Fibroblast of lung (primary cell): Measurements from ENCODE around the gene PLCH2. TPM values are rescaled to one million over a fixed set of nuclear protein-coding genes. Genes with fewer than 3 reads are reported as not detected.

Experiments
- DNase-seq, 2 donors: peaks; one replicate each; pipeline versions ENCODE4 v3.0.0 to v3.0.0-alpha.2; 2010; ENCODE audit warnings: low read depth in 2 of 2
- H2AFZ ChIP-seq: 2 replicates; pipeline ENCODE4 v1.5.1; 2012; ENCODE audit warnings: low read length, control low read depth, inconsistent platforms
- H3K27ac ChIP-seq: 2 replicates; pipeline ENCODE4 v1.5.1; 2011; ENCODE audit warnings: low read length, control low read depth; ENCODE audit not compliant: insufficient read depth
- H3K27me3 ChIP-seq: 2 replicates; pipeline ENCODE4 v1.5.1; 2011; ENCODE audit warnings: mild to moderate bottlenecking, low read length; ENCODE audit not compliant: control insufficient read depth, insufficient read depth
- H3K36me3 ChIP-seq: 2 replicates; pipeline ENCODE4 v1.5.1; 2011; ENCODE audit warnings: low read length; ENCODE audit not compliant: control insufficient read depth, insufficient read depth
- H3K4me1 ChIP-seq: 2 replicates; pipeline ENCODE4 v1.5.1; 2011; ENCODE audit warnings: low read length; ENCODE audit not compliant: control insufficient read depth, insufficient read depth; ENCODE audit errors: extremely low read depth
- H3K4me2 ChIP-seq: 2 replicates; pipeline ENCODE4 v1.5.1; 2011; ENCODE audit warnings: low read length, control low read depth; ENCODE audit not compliant: insufficient read depth; ENCODE audit errors: extremely low read depth
- H3K4me3 ChIP-seq, 4 experiments: fragments of 200-600 bp in 1 of 4; sonication (generic) in 1 of 4; replicated peaks in 1 of 4; 2 replicates each; pipeline ENCODE4 v1.5.1; 2011 to 2016; ENCODE audit warnings: low read length in 4 of 4, low read depth in 3 of 4, mild to moderate bottlenecking in 3 of 4, control low read depth in 2 of 4, inconsistent platforms in 1 of 4, mixed read lengths in 1 of 4; ENCODE audit not compliant: insufficient read depth in 1 of 4; ENCODE audit errors: control extremely low read depth in 1 of 4
- H3K79me2 ChIP-seq: 2 replicates; pipeline ENCODE4 v1.5.1; 2012; ENCODE audit warnings: mild to moderate bottlenecking, low read length, inconsistent platforms; ENCODE audit not compliant: control insufficient read depth, insufficient read depth
- H3K9ac ChIP-seq: 2 replicates; pipeline ENCODE4 v1.5.1; 2011; ENCODE audit warnings: mild to moderate bottlenecking, low read length, control low read depth; ENCODE audit not compliant: insufficient read depth
- H3K9me3 ChIP-seq: 2 replicates; pipeline ENCODE4 v1.5.1; 2012; ENCODE audit warnings: low read depth, low read length; ENCODE audit not compliant: control insufficient read depth, insufficient read depth
- H4K20me1 ChIP-seq: 2 replicates; pipeline ENCODE4 v1.5.1; 2011; ENCODE audit warnings: low read length; ENCODE audit not compliant: control insufficient read depth, insufficient read depth; ENCODE audit errors: extremely low read depth
- CTCF ChIP-seq, 2 donors: IDR thresholded peaks in 1 of 2; conservative IDR thresholded peaks in 1 of 2; 1 replicate in 1 of 2; 2 replicates in 1 of 2; pipeline ENCODE4 v1.5.1; 2011 to 2012; ENCODE audit warnings: low read length in 2 of 2, control low read depth in 1 of 2, inconsistent platforms in 1 of 2, low read depth in 1 of 2, mild to moderate bottlenecking in 1 of 2
- EZH2 ChIP-seq: IDR thresholded peaks from 2 replicates; pipeline ENCODE4 v1.5.1; 2012; ENCODE audit warnings: low read length, control low read depth, mild to moderate bottlenecking; ENCODE audit errors: missing control alignments
- polyA plus RNA-seq, 2 donors: library from polyadenylated mRNA; depleted of rRNA in 1 of 2; stranded (reverse) in 1 of 2; unstranded in 1 of 2; fragments of >200 nt; gene quantifications; 2 replicates each; pipeline ENCODE4 v1.2.1, GENCODE V29; 2011 to 2012; ENCODE audit warnings: missing spikeins in 1 of 2
- total RNA-seq: library from RNA; depleted of rRNA; stranded (reverse); fragments of >200 nt; gene quantifications from 2 replicates; pipeline ENCODE4 v1.2.1, GENCODE V29; 2014

Gene PLCH2
- total and polyA plus RNA-seq, 2 donors (not counting 1 experiment from before 2014, with no cell fraction given), result 0.02 to 0.17 TPM

GRCh38 chr1:2482588-2482987, 6.5 kb downstream of the PLCH2 start:
- Histone ChIP-seq H3K9me3 (no peaks in the 10 kb centered on the region), H3K4me2 (no peak overlapping the region), H3K4me3 (no peak overlapping the region), H2AFZ (no peak overlapping the region), H3K9ac (no peak overlapping the region), H3K27ac (no peak overlapping the region), H3K36me3 (no peaks in the 10 kb centered on the region), H4K20me1 (no peaks in the 10 kb centered on the region), H3K4me1 (no peaks in the 10 kb centered on the region), H3K79me2 (no peaks in the 10 kb centered on the region), H3K27me3 (no peaks in the 10 kb centered on the region)
- TF ChIP-seq EZH2 (no peak), CTCF (conservative IDR thresholded peaks at IDR 0.05 in 1 of 2, IDR thresholded peaks at IDR 0.05 in 1 of 2; ENCODE audit: low read depth in 1 of 2, low read length in 2 of 2) (no peak)
- no peak for DNase-seq

- H3K4me3 ChIP-seq, result no peak overlapping the region
- H3K27ac ChIP-seq, result no peak overlapping the region
- H3K9me3 ChIP-seq, result no peaks in the 10 kb centered on the region
- H3K9ac ChIP-seq, result no peak overlapping the region
- H3K27me3 ChIP-seq, result no peaks in the 10 kb centered on the region
- H3K36me3 ChIP-seq, result no peaks in the 10 kb centered on the region
- no peaks in the 10 kb centered on the region for H3K79me2 ChIP-seq
- no peak overlapping the region for H2AFZ ChIP-seq
- H3K4me1 ChIP-seq, result no peaks in the 10 kb centered on the region
- DNase-seq, result no peak
- no peaks in the 10 kb centered on the region for H4K20me1 ChIP-seq
- no peak overlapping the region for H3K4me2 ChIP-seq
- TF ChIP-seq CTCF (conservative IDR thresholded peaks at IDR 0.05 in 1 of 2, IDR thresholded peaks at IDR 0.05 in 1 of 2; ENCODE audit: low read depth in 1 of 2, low read length in 2 of 2) (no peak), EZH2 (no peak)
Observed at GRCh38 chr1:2483026-2483425, 6.9 kb downstream of the PLCH2 start.

- no peaks in the 10 kb centered on the region for H3K36me3 ChIP-seq
- no peak for DNase-seq
- H3K9me3 ChIP-seq, result no peaks in the 10 kb centered on the region
Observed at GRCh38 chr1:2483970-2484369, 7.9 kb downstream of the PLCH2 start.

More at GRCh38 chr1:2483970-2484369, 7.9 kb downstream of the PLCH2 start:
- H3K4me3 ChIP-seq, result no peak overlapping the region
- no peak overlapping the region for H2AFZ ChIP-seq
- H3K27me3 ChIP-seq, result no peaks in the 10 kb centered on the region
- H3K27ac ChIP-seq, result no peak overlapping the region
- H3K79me2 ChIP-seq, result no peaks in the 10 kb centered on the region
- no peaks in the 10 kb centered on the region for H3K4me1 ChIP-seq
- TF ChIP-seq CTCF (conservative IDR thresholded peaks at IDR 0.05 in 1 of 2, IDR thresholded peaks at IDR 0.05 in 1 of 2; ENCODE audit: low read depth in 1 of 2, low read length in 2 of 2) (no peak), EZH2 (no peak)
- no peak overlapping the region for H3K9ac ChIP-seq
- H4K20me1 ChIP-seq, result no peaks in the 10 kb centered on the region
- no peak overlapping the region for H3K4me2 ChIP-seq
